Mesenteric fat pad (tissue), 1 donor: ENCODE measurements around the gene TRANK1. TPM values are rescaled to one million over a fixed set of nuclear protein-coding genes. Genes with fewer than 3 reads are reported as not detected.
"Not testable (repeated sequence)": the region's sequence is repeated elsewhere in the genome, so short reads cannot be mapped to it uniquely, and the experiment has no call there.

Experiments used
- DNase-seq: peaks from one replicate; pipeline ENCODE4 v3.0.0-alpha.2; 2020; ENCODE audit warnings: low spot score
- total RNA-seq: library from RNA; stranded (reverse); fragmentation: NEBNext Ultra II Directional; extraction: Animal tissue kit (Norgen Biotek cat#: 25700); gene quantifications from one replicate; pipeline ENCODE4 v1.2.1, GENCODE V29; 2021
- donor health status: DM: yes; HTN: yes; CAD: no.

The TRANK1 gene
- total RNA-seq, 1 donor from 2014 or later = 14.7 TPM

- DNase-seq = no peak
Measured at GRCh38 chr3:36920884-36921567, 23.8 kb downstream of the TRANK1 start.

DNA sequence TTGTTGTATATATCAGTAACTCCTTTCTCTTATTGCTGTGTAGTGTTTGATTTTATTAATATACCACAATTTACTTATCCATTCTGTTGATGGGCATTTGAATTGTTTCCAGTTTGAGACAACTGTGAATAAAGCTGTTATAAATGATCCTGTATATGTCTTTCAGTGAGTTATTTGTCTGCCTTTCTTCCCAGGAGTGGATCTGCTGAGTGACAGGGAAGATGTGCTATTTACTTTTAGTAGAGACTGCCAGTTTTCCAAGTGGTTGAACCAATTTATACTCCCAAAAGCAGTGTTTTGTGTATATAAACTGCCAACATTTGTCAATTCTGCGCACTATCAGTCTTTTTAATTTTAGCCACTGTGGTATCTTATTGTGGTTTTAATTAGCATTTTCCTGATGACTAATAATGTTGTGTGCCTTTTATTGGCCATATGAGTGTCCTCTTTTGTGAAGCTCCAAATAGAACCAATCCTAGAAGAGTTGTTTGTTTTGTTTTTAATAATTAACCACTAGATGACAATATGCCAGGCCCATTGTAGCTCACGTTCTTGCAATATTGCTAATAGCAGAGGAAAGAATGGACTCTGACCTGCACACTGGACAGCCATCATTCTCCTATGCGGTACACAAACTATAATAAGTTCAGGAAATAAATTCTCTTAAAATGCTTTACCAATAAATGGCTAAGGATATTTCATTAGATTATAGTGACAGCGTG, 25.3 kb downstream of the TRANK1 start:
- DNase-seq = no peak

DNA sequence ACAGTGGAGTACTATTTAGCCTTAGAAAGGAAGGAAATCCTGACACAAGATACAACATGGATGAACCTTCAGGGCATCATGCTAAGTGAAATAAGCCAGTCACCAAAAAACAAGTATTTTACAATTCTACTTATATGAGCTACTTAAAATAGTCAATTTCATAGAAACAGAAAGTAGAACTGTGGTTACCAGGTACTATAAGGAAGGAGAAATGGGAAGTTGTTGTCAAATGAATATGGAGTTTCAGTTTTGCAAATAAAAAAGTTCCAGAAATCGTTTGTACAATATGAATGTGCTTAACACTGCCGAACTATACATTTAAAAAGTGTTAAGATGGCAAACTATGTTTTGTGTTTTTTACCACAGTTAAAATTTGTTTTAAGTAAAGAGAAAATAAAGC, 26.8 kb downstream of the TRANK1 start:
- no peak for DNase-seq

- no peak for DNase-seq
Measured at GRCh38 chr3:36911990-36912804, 32.7 kb downstream of the TRANK1 start.

DNA sequence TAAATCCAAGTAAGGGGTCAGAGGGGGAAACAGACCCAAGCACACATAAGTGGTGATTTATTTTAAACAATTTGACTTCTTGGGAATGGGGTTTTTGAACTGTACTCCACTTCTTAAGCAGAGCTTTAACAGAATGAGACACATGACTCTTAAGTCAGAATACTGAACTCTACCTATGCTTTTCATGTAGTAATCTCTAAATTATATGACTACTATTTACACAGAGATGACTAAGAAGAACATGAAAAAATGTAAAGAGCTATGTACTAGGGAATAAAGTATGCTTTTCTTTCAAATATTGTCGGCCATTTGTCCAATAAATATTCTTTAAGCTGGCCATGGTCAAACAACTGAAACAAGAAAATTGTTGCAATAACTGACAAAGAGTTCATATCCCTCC, 35.2 kb downstream of the TRANK1 start:
- no peak for DNase-seq

DNA sequence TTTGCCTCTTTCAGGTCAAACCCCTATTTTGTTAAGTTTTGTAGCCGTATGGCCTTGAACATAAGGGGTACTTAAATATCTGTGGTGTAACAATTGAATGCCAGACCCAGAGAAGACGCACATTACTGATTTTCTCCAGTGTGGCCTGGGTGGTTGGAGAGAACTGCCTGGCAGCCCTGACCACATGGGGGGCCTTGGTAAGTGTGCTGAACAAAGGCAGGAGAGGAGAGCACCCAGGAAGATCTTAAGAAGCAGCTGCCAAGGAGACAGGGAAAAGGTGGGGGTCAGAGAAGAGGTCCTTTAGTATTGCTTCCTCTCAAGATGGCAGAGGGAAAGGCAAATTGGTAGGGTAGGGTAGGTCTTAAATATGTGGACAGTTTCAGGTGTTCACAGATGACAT, 35.7 kb downstream of the TRANK1 start:
- DNase-seq = no peak

GRCh38 chr3:36908647-36909180, 36.1 kb downstream of the TRANK1 start:
- no peak for DNase-seq

DNA sequence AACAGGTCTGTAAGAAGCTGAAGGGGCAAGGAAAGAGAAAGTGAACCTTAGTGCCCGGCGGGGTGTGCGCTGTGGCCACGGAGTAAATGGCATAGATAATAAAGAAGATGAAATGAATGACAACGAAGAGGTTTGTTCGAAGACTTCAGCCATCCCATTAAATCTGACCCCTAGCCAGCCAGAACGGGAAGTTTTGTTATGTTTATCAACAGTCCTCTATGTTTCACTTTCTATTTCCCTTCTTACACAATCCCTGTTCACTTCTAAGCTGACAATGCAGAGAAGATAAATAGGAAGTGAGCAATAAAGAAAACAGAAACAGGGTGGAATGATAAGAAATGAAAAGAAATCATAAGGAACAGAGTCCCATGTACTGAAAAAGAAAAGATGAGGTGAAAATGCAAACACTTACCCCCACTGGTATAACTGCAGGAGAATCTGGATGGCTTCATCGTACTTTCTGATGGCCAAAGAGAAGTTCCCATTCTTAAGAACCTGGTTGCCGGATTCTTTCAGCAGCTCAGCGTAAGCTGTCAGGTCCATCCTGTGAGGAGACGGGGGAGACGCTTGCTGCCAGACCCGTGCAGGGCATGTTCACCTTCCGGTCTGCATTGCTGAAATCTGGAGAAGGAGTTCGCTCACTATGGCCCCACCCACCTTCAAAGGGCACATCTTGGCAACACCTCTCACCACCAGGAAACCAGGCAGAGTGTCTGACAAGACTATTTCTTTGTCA, 36.8 kb downstream of the TRANK1 start:
- DNase-seq = no peak

- DNase-seq = no peak
Measured at GRCh38 chr3:36906504-36907149, 38.2 kb downstream of the TRANK1 start.

GRCh38 chr3:36905545-36905944, 39.3 kb downstream of the TRANK1 start:
- DNase-seq = no peak

GRCh38 chr3:36904641-36905040, 40.2 kb downstream of the TRANK1 start:
- DNase-seq = no peak

DNA sequence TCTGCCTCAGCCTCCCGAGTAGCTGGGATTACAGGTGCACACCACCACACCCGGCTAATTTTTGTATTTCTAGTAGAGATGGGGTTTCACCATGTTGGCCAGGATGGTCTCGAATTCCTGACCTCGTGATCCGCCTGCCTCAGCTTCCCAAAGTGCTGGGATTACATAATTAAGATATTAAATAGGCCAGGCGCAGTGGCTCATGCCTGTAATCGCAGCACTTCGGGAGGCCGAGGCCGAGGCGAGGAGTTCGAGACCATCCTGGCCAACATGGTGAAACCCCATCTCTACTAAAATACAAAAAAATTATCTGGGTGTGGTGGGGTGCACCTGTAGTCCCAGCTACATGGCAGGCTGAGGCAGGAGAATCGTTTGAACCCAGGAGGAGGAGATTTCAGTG, 40.8 kb downstream of the TRANK1 start:
- not testable (repeated sequence) for DNase-seq

- DNase-seq = no peak
Measured at GRCh38 chr3:36903119-36903882, 41.6 kb downstream of the TRANK1 start.

DNA sequence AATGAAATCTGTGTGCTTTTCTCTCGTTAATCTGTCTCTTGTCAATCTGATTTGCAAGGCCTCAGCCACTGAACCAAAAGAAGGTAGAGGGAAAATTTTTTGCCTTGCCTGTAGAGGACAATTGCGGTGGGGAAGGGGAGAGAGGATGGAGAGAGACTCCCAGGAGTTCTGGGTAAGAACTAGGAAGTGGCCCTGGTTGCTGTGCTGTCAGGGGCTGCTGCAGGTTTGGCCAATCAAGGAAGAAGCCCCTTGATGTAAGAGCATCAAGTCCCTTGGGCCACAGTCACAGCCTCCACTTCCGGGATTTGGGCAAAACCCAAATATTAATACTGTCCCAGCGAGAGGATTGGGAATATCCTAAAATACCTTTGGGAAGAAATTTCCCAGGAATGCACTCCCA, 43.3 kb downstream of the TRANK1 start:
- no peak for DNase-seq

DNA sequence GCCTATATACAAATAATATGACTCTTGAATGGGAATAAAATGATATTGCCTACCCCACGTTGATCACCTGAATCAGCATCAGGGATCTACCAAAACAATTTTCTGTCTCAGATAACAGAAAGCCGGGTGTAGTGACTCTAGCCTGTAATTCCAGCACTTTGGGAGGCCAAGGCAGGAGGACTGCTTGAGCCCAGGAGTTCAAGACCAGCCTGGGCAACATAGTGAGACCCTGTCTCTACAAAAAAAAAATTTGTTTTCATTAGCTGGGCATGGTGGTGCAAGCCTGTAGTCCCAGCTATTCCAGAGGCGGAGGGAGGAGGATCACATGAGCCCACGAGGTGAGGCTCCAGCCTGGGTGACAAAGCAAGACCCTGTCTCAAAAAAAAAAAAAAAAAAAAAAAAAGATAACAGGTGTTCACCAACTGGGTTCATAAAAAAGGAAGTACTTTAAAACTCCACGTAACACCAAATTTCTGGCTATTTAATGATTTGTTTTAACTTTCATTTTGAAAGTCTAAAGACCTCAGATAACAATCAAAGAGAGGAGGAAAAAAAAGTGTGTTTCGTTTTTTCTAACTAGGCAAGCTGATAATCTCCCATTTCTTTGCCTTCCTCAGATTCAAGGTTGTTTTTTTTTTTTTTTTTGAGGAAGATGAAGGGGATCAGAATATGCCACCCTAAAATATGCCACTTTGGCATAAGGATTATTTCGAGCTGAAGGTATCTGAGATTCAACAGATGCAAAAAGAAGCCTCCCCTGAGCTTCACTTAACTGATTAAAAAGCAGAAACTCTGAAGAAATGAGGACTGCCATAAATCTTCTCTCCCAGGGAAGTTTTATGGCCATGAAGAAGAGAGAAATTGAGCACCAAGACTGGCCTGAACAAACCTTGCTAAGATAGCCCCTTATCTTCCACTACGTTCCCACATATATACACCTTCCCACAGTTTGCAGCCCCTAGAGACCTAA, 44.1 kb downstream of the TRANK1 start:
- DNase-seq = no peak

GRCh38 chr3:36895496-36896409, 49.1 kb downstream of the TRANK1 start:
- no peak for DNase-seq

DNA sequence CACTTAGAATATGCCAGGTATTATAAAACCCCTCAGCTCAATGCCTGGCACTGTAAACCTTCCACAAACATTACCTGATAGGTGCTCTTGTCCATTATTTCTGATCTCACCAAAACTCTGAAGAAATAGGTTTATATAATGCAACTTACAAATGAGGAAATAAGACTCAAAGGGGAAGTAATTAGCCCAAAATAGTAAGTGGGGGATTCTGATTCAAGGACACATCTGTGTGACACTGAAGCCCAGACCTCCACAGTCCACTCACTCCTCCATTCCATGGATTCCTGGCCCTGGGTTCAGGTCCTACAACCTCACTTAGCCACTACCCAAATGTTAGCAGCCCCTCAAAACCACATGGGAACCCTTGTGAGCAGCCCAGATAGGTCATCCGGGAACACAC, 49.9 kb downstream of the TRANK1 start:
- no peak for DNase-seq

- DNase-seq = no peak
Measured at GRCh38 chr3:36893826-36894225, 51.0 kb downstream of the TRANK1 start.
